ENCODE data around the gene SFMBT2.

The SFMBT2 gene

GRCh38 chr10:7281429-7281828 is 129.4 kb downstream of the SFMBT2 start:
- H3K27me3 ChIP-seq (ENCODE audit: insufficient read depth, low read length) = no peaks in the 10 kb centered on the region
- H3K27ac ChIP-seq (ENCODE audit: low read depth, low read length) = no peak overlapping the region
- H3K36me3 ChIP-seq (ENCODE audit: insufficient read depth, low read length) = no peaks in the 10 kb centered on the region
- H3K4me1 ChIP-seq (ENCODE audit: control insufficient read depth, insufficient read depth, low read length, unreplicated experiment) = no peaks in the 10 kb centered on the region
- H3K79me2 ChIP-seq (ENCODE audit: control insufficient read depth, insufficient read depth, low read length, unreplicated experiment) = no peaks in the 10 kb centered on the region
- H3K4me3 ChIP-seq (ENCODE audit: low read depth, low read length) = no peak overlapping the region
- H2AFZ ChIP-seq (ENCODE audit: low read length, unreplicated experiment) = no peak overlapping the region

- Histone ChIP-seq H3K79me2 (ENCODE audit: control insufficient read depth, insufficient read depth, low read length, unreplicated experiment) (no peaks in the 10 kb centered on the region), H3K27me3 (ENCODE audit: insufficient read depth, low read length) (no peaks in the 10 kb centered on the region), H2AFZ (ENCODE audit: low read length, unreplicated experiment) (no peak overlapping the region), H3K27ac (ENCODE audit: low read depth, low read length) (no peak overlapping the region), H3K36me3 (ENCODE audit: insufficient read depth, low read length) (no peaks in the 10 kb centered on the region), H3K4me3 (ENCODE audit: low read depth, low read length) (no peak overlapping the region), H3K4me1 (ENCODE audit: control insufficient read depth, insufficient read depth, low read length, unreplicated experiment) (no peaks in the 10 kb centered on the region)
These were observed 131.5 kb downstream of the SFMBT2 start for GRCh38 chr10:7279303-7279702.

GRCh38 chr10:7277867-7278266 is 133.0 kb downstream of the SFMBT2 start:
- Histone ChIP-seq H3K4me1 (ENCODE audit: control insufficient read depth, insufficient read depth, low read length, unreplicated experiment) (no peaks in the 10 kb centered on the region), H3K27ac (ENCODE audit: low read depth, low read length) (no peak overlapping the region), H3K36me3 (ENCODE audit: insufficient read depth, low read length) (no peaks in the 10 kb centered on the region), H2AFZ (ENCODE audit: low read length, unreplicated experiment) (no peak overlapping the region), H3K27me3 (ENCODE audit: insufficient read depth, low read length) (no peaks in the 10 kb centered on the region), H3K79me2 (ENCODE audit: control insufficient read depth, insufficient read depth, low read length, unreplicated experiment) (no peaks in the 10 kb centered on the region), H3K4me3 (ENCODE audit: low read depth, low read length) (no peak overlapping the region)

GRCh38 chr10:7277432-7277831 is 133.4 kb downstream of the SFMBT2 start:
- Histone ChIP-seq H3K27ac (ENCODE audit: low read depth, low read length) (no peak overlapping the region), H3K4me3 (ENCODE audit: low read depth, low read length) (no peak overlapping the region), H3K4me1 (ENCODE audit: control insufficient read depth, insufficient read depth, low read length, unreplicated experiment) (no peaks in the 10 kb centered on the region), H3K79me2 (ENCODE audit: control insufficient read depth, insufficient read depth, low read length, unreplicated experiment) (no peaks in the 10 kb centered on the region), H2AFZ (ENCODE audit: low read length, unreplicated experiment) (no peak overlapping the region), H3K36me3 (ENCODE audit: insufficient read depth, low read length) (no peaks in the 10 kb centered on the region), H3K27me3 (ENCODE audit: insufficient read depth, low read length) (no peaks in the 10 kb centered on the region)

- Histone ChIP-seq H3K4me3 (ENCODE audit: low read depth, low read length) (no peak overlapping the region), H3K4me1 (ENCODE audit: control insufficient read depth, insufficient read depth, low read length, unreplicated experiment) (no peaks in the 10 kb centered on the region), H3K79me2 (ENCODE audit: control insufficient read depth, insufficient read depth, low read length, unreplicated experiment) (no peaks in the 10 kb centered on the region), H3K36me3 (ENCODE audit: insufficient read depth, low read length) (no peaks in the 10 kb centered on the region), H3K27me3 (ENCODE audit: insufficient read depth, low read length) (no peaks in the 10 kb centered on the region), H2AFZ (ENCODE audit: low read length, unreplicated experiment) (no peak overlapping the region), H3K27ac (ENCODE audit: low read depth, low read length) (no peak overlapping the region)
These were observed 134.9 kb downstream of the SFMBT2 start for GRCh38 chr10:7275761-7276440.

- no peaks in the 10 kb centered on the region for H3K4me1 ChIP-seq (ENCODE audit: control insufficient read depth, insufficient read depth, low read length, unreplicated experiment)
- no peaks in the 10 kb centered on the region for H3K27me3 ChIP-seq (ENCODE audit: insufficient read depth, low read length)
- H3K79me2 ChIP-seq (ENCODE audit: control insufficient read depth, insufficient read depth, low read length, unreplicated experiment) = no peaks in the 10 kb centered on the region
- no peak overlapping the region for H2AFZ ChIP-seq (ENCODE audit: low read length, unreplicated experiment)
- H3K4me3 ChIP-seq (ENCODE audit: low read depth, low read length) = no peak overlapping the region
- no peaks in the 10 kb centered on the region for H3K36me3 ChIP-seq (ENCODE audit: insufficient read depth, low read length)
- no peak overlapping the region for H3K27ac ChIP-seq (ENCODE audit: low read depth, low read length)
These were observed 136.5 kb downstream of the SFMBT2 start for GRCh38 chr10:7274293-7274692.

GRCh38 chr10:7272008-7272407 is 138.8 kb downstream of the SFMBT2 start:
- no peak overlapping the region for H3K4me3 ChIP-seq (ENCODE audit: low read depth, low read length)
- H3K79me2 ChIP-seq (ENCODE audit: control insufficient read depth, insufficient read depth, low read length, unreplicated experiment) = no peaks in the 10 kb centered on the region
- no peak overlapping the region for H2AFZ ChIP-seq (ENCODE audit: low read length, unreplicated experiment)
- no peaks in the 10 kb centered on the region for H3K27me3 ChIP-seq (ENCODE audit: insufficient read depth, low read length)
- H3K4me1 ChIP-seq (ENCODE audit: control insufficient read depth, insufficient read depth, low read length, unreplicated experiment) = no peaks in the 10 kb centered on the region
- no peak overlapping the region for H3K27ac ChIP-seq (ENCODE audit: low read depth, low read length)
- no peaks in the 10 kb centered on the region for H3K36me3 ChIP-seq (ENCODE audit: insufficient read depth, low read length)

- no peaks in the 10 kb centered on the region for H3K27me3 ChIP-seq (ENCODE audit: insufficient read depth, low read length)
- H3K4me1 ChIP-seq (ENCODE audit: control insufficient read depth, insufficient read depth, low read length, unreplicated experiment) = no peaks in the 10 kb centered on the region
- H3K36me3 ChIP-seq (ENCODE audit: insufficient read depth, low read length) = no peaks in the 10 kb centered on the region
- no peaks in the 10 kb centered on the region for H3K79me2 ChIP-seq (ENCODE audit: control insufficient read depth, insufficient read depth, low read length, unreplicated experiment)
- H2AFZ ChIP-seq (ENCODE audit: low read length, unreplicated experiment) = no peak overlapping the region
- H3K4me3 ChIP-seq (ENCODE audit: low read depth, low read length) = no peak overlapping the region
- no peak overlapping the region for H3K27ac ChIP-seq (ENCODE audit: low read depth, low read length)
These were observed 140.8 kb downstream of the SFMBT2 start for GRCh38 chr10:7269988-7270387.

- H3K79me2 ChIP-seq (ENCODE audit: control insufficient read depth, insufficient read depth, low read length, unreplicated experiment) = no peaks in the 10 kb centered on the region
- no peak overlapping the region for H2AFZ ChIP-seq (ENCODE audit: low read length, unreplicated experiment)
- H3K27ac ChIP-seq (ENCODE audit: low read depth, low read length) = no peak overlapping the region
These were observed 143.7 kb downstream of the SFMBT2 start for GRCh38 chr10:7267142-7267541.

GRCh38 chr10:7265396-7266123 is 145.3 kb downstream of the SFMBT2 start:
- H3K36me3 ChIP-seq (ENCODE audit: insufficient read depth, low read length) = no peaks in the 10 kb centered on the region
- no peaks in the 10 kb centered on the region for H3K4me1 ChIP-seq (ENCODE audit: control insufficient read depth, insufficient read depth, low read length, unreplicated experiment)
- H3K27me3 ChIP-seq (ENCODE audit: insufficient read depth, low read length) = no peaks in the 10 kb centered on the region
- no peak overlapping the region for H3K4me3 ChIP-seq (ENCODE audit: low read depth, low read length)
- H3K79me2 ChIP-seq (ENCODE audit: control insufficient read depth, insufficient read depth, low read length, unreplicated experiment) = no peaks in the 10 kb centered on the region
- no peak overlapping the region for H3K27ac ChIP-seq (ENCODE audit: low read depth, low read length)
- no peak overlapping the region for H2AFZ ChIP-seq (ENCODE audit: low read length, unreplicated experiment)

More at GRCh38 chr10:7267142-7267541, 143.7 kb downstream of the SFMBT2 start:
- Histone ChIP-seq H3K36me3 (ENCODE audit: insufficient read depth, low read length) (no peaks in the 10 kb centered on the region), H3K27me3 (ENCODE audit: insufficient read depth, low read length) (no peaks in the 10 kb centered on the region), H3K4me1 (ENCODE audit: control insufficient read depth, insufficient read depth, low read length, unreplicated experiment) (no peaks in the 10 kb centered on the region), H3K4me3 (ENCODE audit: low read depth, low read length) (no peak overlapping the region)

GRCh38 chr10:7264313-7264756 is 146.5 kb downstream of the SFMBT2 start:
- no peak overlapping the region for H2AFZ ChIP-seq (ENCODE audit: low read length, unreplicated experiment)
- no peaks in the 10 kb centered on the region for H3K79me2 ChIP-seq (ENCODE audit: control insufficient read depth, insufficient read depth, low read length, unreplicated experiment)
- H3K27ac ChIP-seq (ENCODE audit: low read depth, low read length) = no peak overlapping the region
- H3K4me1 ChIP-seq (ENCODE audit: control insufficient read depth, insufficient read depth, low read length, unreplicated experiment) = no peaks in the 10 kb centered on the region
- H3K36me3 ChIP-seq (ENCODE audit: insufficient read depth, low read length) = no peaks in the 10 kb centered on the region
- H3K27me3 ChIP-seq (ENCODE audit: insufficient read depth, low read length) = no peaks in the 10 kb centered on the region
- H3K4me3 ChIP-seq (ENCODE audit: low read depth, low read length) = no peak overlapping the region
